OCI-LY7 (cell line): ENCODE measurements around the gene DGKH. TPM values are rescaled to one million over a fixed set of nuclear protein-coding genes. Genes with fewer than 3 reads are reported as not detected.
"Not testable (repeated sequence)": the region's sequence is repeated elsewhere in the genome, so short reads cannot be mapped to it uniquely, and the experiment has no call there.

Experiments used
- BruUV-seq: library from RNA; stranded (reverse); fragments of 400-500 nt; replicated peaks from 2 replicates; lab custom pipeline; 2021; lab: Mats Ljungman, UMichigan
- CTCF ChIA-PET: fragments of 300-600 bp; sonication (Branson Sonifier 250); formaldehyde crosslinking; loops from one replicate; lab custom pipeline; 2022; ENCODE audit warnings: antibody characterized with exemption; ENCODE audit not compliant: unreplicated experiment; lab: Charles Lee
- POLR2A ChIA-PET: fragments of 300-600 bp; sonication (Branson Sonifier 250); formaldehyde crosslinking; loops from one replicate; lab custom pipeline; 2022; ENCODE audit warnings: antibody characterized with exemption; lab: Charles Lee
- DNase-seq: peaks from one replicate; pipeline ENCODE4 v3.0.0-alpha.2; 2015; ENCODE audit warnings: low spot score
- H2AFZ ChIP-seq: fragments of 200-600 bp; sonication (generic), shearing (Covaris generic); 2 replicates; pipeline ENCODE4 v1.6.1; 2014; ENCODE audit warnings: mild to moderate bottlenecking, antibody characterized with exemption, low read length, moderate library complexity
- H3K27ac ChIP-seq: fragments of 200-600 bp; sonication (generic); 2 replicates; pipeline ENCODE4 v1.5.1; 2014; ENCODE audit warnings: mixed run types, low read depth, mild to moderate bottlenecking, moderate library complexity, low read length, inconsistent platforms; ENCODE audit not compliant: poor library complexity, severe bottlenecking
- H3K36me3 ChIP-seq: fragments of 200-600 bp; sonication (generic); 2 replicates; pipeline ENCODE4 v1.6.1; 2014; ENCODE audit warnings: mild to moderate bottlenecking, antibody characterized with exemption, low read length, moderate library complexity, mixed read lengths; ENCODE audit not compliant: insufficient read depth
- H3K4me1 ChIP-seq: fragments of 200-600 bp; sonication (generic); 2 replicates; pipeline ENCODE4 v1.5.1; 2014; ENCODE audit warnings: mild to moderate bottlenecking, low read length; ENCODE audit not compliant: insufficient read depth, poor library complexity, severe bottlenecking
- H3K4me2 ChIP-seq: fragments of 200-600 bp; sonication (generic); 2 replicates; pipeline ENCODE4 v1.6.1; 2014; ENCODE audit warnings: mild to moderate bottlenecking, low read length
- H3K4me3 ChIP-seq: fragments of 200-600 bp; sonication (generic); 2 replicates; pipeline ENCODE4 v1.5.1; 2014; ENCODE audit warnings: mild to moderate bottlenecking, low read depth, low read length; ENCODE audit not compliant: poor library complexity, severe bottlenecking
- H3K79me2 ChIP-seq: fragments of 200-600 bp; sonication (generic); 2 replicates; pipeline ENCODE4 v1.6.1; 2016; ENCODE audit warnings: low read depth, mild to moderate bottlenecking, low read length, moderate library complexity, mixed read lengths; ENCODE audit not compliant: insufficient read depth
- H3K9me2 ChIP-seq: fragments of 200-600 bp; sonication (generic); 2 replicates; pipeline ENCODE4 v1.6.1; 2016; ENCODE audit warnings: mild to moderate bottlenecking, low read length, mixed read lengths; ENCODE audit not compliant: insufficient read depth
- H3K9me3 ChIP-seq: fragments of 200-600 bp; sonication (generic); 2 replicates; pipeline ENCODE4 v1.6.1; 2014; ENCODE audit warnings: mild to moderate bottlenecking, mixed run types, low read length, mixed read lengths
- H4K20me1 ChIP-seq: fragments of 200-600 bp; sonication (generic); 2 replicates; pipeline ENCODE4 v1.6.1; 2014; ENCODE audit warnings: mild to moderate bottlenecking, antibody characterized with exemption, low read length, moderate library complexity, mixed read lengths; ENCODE audit not compliant: insufficient read depth
- CTCF ChIP-seq: fragments of 200-600 bp; sonication (generic); conservative IDR thresholded peaks from 2 replicates; pipeline ENCODE4 v1.5.1; 2014; ENCODE audit warnings: mild to moderate bottlenecking, antibody characterized with exemption, low read length, moderate library complexity, mixed read lengths
- EZH2phosphoT487 ChIP-seq: fragments of 200-600 bp; sonication (generic); IDR thresholded peaks from 2 replicates; pipeline ENCODE4 v1.6.1; 2018; ENCODE audit warnings: low read depth, borderline replicate concordance, mild to moderate bottlenecking, mixed run types, antibody characterized with exemption, low read length, moderate library complexity, mixed read lengths
- intact Hi-C: fragments of 100-400 bp; cut with micrococcal nuclease; formaldehyde crosslinking; loops from one replicate; pipeline ENCODE4 v1.10.0; 2022; ENCODE audit not compliant: unreplicated experiment
- total RNA-seq, 2 experiments: library from RNA; depleted of rRNA in 1 of 2; stranded (reverse); fragments of >200 nt in 1 of 2; shearing (Covaris generic) in 1 of 2; gene quantifications; 2 replicates each; pipeline ENCODE4 v1.2.3, GENCODE V29; 2014 to 2022

The DGKH gene
- total RNA-seq, 2 experiments from 2014 or later = 6.2 to 16.1 TPM

GRCh38 chr13:42094516-42095040 lies 46.1 kb downstream of the DGKH start:
- POLR2A ChIA-PET = interaction anchor here (0.7 kb wide), 1 partner anchor 18 kb away, joined by 3 read pairs; no protein-coding TSS in a partner anchor

GRCh38 chr13:42096222-42096621 lies 47.8 kb downstream of the DGKH start:
- BruUV-seq, CTCF ChIA-PET, H3K4me1 ChIP-seq, H3K79me2 ChIP-seq, H3K27ac ChIP-seq, H3K9me2 ChIP-seq, H2AFZ ChIP-seq, H3K4me2 ChIP-seq, H3K4me3 ChIP-seq, H3K36me3 ChIP-seq, H4K20me1 ChIP-seq, DNase-seq, H3K9me3 ChIP-seq, intact Hi-C loops: not testable (repeated sequence)
- POLR2A ChIA-PET = interaction anchor here (0.7 to 1.2 kb wide), 2 partner anchors 12 to 423 kb away, joined by 3 read pairs; no protein-coding TSS in a partner anchor

More at GRCh38 chr13:42094516-42095040, 46.1 kb downstream of the DGKH start:
- Histone ChIP-seq H3K9me3 (no peaks in the 10 kb centered on the region), H3K9me2 (no peaks in the 10 kb centered on the region), H2AFZ (no peak overlapping the region), H3K27ac (no peak overlapping the region), H3K79me2 (no peaks in the 10 kb centered on the region), H4K20me1 (no peaks in the 10 kb centered on the region), H3K4me2 (no peak overlapping the region), H3K4me1 (no peaks in the 10 kb centered on the region), H3K4me3 (no peak overlapping the region), H3K36me3 (no peaks in the 10 kb centered on the region)
- TF ChIP-seq EZH2phosphoT487 (no peak), CTCF (no peak)
- intact Hi-C loops = no loop called here
- no peak for DNase-seq
- CTCF ChIA-PET = no interaction called here
- BruUV-seq = no TSS peak

GRCh38 chr13:42099962-42100675 lies 51.7 kb downstream of the DGKH start:
- no TSS peak for BruUV-seq
- Histone ChIP-seq H3K27ac (no peak overlapping the region), H3K4me3 (no peak overlapping the region), H3K9me3 (no peaks in the 10 kb centered on the region), H2AFZ (no peak overlapping the region), H3K36me3 (no peaks in the 10 kb centered on the region), H4K20me1 (no peaks in the 10 kb centered on the region), H3K79me2 (no peaks in the 10 kb centered on the region), H3K4me2 (no peak overlapping the region), H3K9me2 (no peaks in the 10 kb centered on the region), H3K4me1 (no peaks in the 10 kb centered on the region)
- TF ChIP-seq CTCF (no peak), EZH2phosphoT487 (no peak)
- POLR2A ChIA-PET = interaction anchor here (0.5 to 0.6 kb wide), 3 partner anchors 16 to 708 kb away, joined by 3 to 7 read pairs (median 3); no protein-coding TSS in a partner anchor
- CTCF ChIA-PET = no interaction called here
- intact Hi-C loops = no loop called here
- DNase-seq = no peak
